Measurements from ENCODE around the gene CYS1.

Gene CYS1

DNA sequence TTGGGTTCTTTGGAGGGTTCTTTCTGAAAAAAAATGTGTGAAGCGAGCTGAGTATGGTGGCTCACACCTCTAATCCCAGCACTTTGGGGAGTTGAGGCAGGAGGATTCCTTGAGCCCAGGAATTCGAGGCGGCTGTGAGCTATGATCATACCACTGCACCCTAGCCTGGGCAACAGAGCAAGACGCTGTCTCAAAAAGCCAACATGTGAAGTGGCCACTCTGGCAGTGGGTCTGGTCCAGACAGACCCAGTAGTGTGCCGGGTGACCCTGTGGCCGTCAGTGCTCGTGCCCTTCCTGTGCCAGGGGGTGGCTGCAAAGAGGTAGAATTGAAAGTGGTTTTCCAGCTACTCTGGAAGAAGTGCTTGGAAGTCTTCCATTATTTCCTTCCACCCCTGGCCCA, 25.2 kb downstream of the CYS1 start:
- Histone ChIP-seq H2AFZ (ENCODE audit: low read depth) (no peak overlapping the region), H3K4me2 (no peak overlapping the region), H3K9ac (no peak overlapping the region), H3K36me3 (ENCODE audit: insufficient read depth) (no peaks in the 10 kb centered on the region; the same call in 1 of the 2 replicates), H3K79me2 (ENCODE audit: insufficient read depth, low read depth) (0 out of 2 replicates have a peak, but pooled peaks cover 5% of the 10 kb centered on the region), H4K20me1 (ENCODE audit: insufficient read depth) (no peaks in the 10 kb centered on the region), H3K27me3 (ENCODE audit: insufficient read depth, low read depth) (no peaks in the 10 kb centered on the region), H3K4me3 (IDR thresholded peaks at IDR 0.05; ENCODE audit: insufficient read depth, low read depth, low read length) (no peak overlapping the region), H3K27ac (no peak overlapping the region), H3K4me1 (ENCODE audit: low read depth, poor library complexity, severe bottlenecking) (no peaks in the 10 kb centered on the region)
- TF ChIP-seq, protein P1, sequence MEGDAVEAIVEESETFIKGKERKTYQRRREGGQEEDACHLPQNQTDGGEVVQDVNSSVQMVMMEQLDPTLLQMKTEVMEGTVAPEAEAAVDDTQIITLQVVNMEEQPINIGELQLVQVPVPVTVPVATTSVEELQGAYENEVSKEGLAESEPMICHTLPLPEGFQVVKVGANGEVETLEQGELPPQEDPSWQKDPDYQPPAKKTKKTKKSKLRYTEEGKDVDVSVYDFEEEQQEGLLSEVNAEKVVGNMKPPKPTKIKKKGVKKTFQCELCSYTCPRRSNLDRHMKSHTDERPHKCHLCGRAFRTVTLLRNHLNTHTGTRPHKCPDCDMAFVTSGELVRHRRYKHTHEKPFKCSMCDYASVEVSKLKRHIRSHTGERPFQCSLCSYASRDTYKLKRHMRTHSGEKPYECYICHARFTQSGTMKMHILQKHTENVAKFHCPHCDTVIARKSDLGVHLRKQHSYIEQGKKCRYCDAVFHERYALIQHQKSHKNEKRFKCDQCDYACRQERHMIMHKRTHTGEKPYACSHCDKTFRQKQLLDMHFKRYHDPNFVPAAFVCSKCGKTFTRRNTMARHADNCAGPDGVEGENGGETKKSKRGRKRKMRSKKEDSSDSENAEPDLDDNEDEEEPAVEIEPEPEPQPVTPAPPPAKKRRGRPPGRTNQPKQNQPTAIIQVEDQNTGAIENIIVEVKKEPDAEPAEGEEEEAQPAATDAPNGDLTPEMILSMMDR (conservative IDR thresholded peaks at IDR 0.05; ENCODE audit: low read depth, low read length): no peak

DNA sequence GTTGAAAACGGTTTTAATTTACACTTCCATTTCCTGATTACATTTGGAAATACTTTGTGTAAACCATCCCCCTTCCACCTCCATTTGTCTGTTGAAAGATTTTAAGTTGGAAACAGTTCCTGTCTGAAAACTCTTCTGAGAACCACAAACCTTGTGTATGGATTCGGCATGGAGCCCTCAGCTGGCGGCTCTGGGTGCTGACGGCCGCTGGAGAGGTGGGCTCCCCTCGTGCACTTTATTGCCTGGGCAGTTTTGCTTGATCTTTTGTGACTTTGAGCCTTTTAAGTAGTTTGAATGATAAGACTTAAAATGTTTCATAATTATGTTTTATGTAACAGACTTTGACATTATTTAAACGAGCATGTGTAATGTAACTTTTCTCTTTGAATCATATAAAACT, 25.8 kb downstream of the CYS1 start:
- no peak overlapping the region for H3K4me3 ChIP-seq (IDR thresholded peaks at IDR 0.05; ENCODE audit: insufficient read depth, low read depth, low read length)
- no peaks in the 10 kb centered on the region for H3K27me3 ChIP-seq (ENCODE audit: insufficient read depth, low read depth)
- H3K9ac ChIP-seq: no peak overlapping the region
- H3K79me2 ChIP-seq (ENCODE audit: insufficient read depth, low read depth): 0 out of 2 replicates have a peak, but pooled peaks cover 5% of the 10 kb centered on the region
- no peak overlapping the region for H2AFZ ChIP-seq (ENCODE audit: low read depth)
- H3K4me2 ChIP-seq: no peak overlapping the region
- H3K4me1 ChIP-seq (ENCODE audit: low read depth, poor library complexity, severe bottlenecking): no peaks in the 10 kb centered on the region
- TF ChIP-seq, protein P1 (conservative IDR thresholded peaks at IDR 0.05; ENCODE audit: low read depth, low read length): no peak
- H4K20me1 ChIP-seq (ENCODE audit: insufficient read depth): no peaks in the 10 kb centered on the region
- H3K27ac ChIP-seq: no peak overlapping the region
- no peaks in the 10 kb centered on the region; the same call in 1 of the 2 replicates for H3K36me3 ChIP-seq (ENCODE audit: insufficient read depth)

DNA sequence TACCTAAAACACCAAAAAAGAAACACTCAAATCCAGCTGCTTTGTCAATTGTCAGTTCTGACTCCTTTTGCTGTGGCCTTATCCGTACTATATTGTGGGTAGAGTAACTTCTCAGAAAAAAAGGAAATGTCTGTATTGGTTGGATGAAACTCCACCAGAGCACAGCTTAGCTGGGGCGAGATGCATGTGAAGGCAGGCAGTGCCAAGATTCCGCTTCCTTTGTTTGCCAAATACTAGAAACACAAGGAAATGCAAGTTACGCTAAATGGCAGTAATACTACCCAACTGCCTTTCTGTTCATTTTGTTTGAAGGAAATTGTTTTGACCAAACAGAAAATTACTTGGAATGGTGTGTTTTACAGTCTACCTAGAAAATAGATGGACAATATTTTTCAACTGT, 26.9 kb downstream of the CYS1 start:
- Histone ChIP-seq H3K9ac (no peak overlapping the region), H3K27ac (no peak overlapping the region), H2AFZ (ENCODE audit: low read depth) (no peak overlapping the region), H3K4me1 (ENCODE audit: low read depth, poor library complexity, severe bottlenecking) (no peaks in the 10 kb centered on the region), H3K27me3 (ENCODE audit: insufficient read depth, low read depth) (no peaks in the 10 kb centered on the region), H4K20me1 (ENCODE audit: insufficient read depth) (no peaks in the 10 kb centered on the region), H3K79me2 (ENCODE audit: insufficient read depth, low read depth) (0 out of 2 replicates have a peak, but pooled peaks cover 5% of the 10 kb centered on the region), H3K4me3 (IDR thresholded peaks at IDR 0.05; ENCODE audit: insufficient read depth, low read depth, low read length) (no peak overlapping the region), H3K36me3 (ENCODE audit: insufficient read depth) (peaks cover 2% of the 10 kb centered on the region; the same call in 1 of the 2 replicates), H3K4me2 (no peak overlapping the region)
- TF ChIP-seq, protein P1 (conservative IDR thresholded peaks at IDR 0.05; ENCODE audit: low read depth, low read length): no peak

DNA sequence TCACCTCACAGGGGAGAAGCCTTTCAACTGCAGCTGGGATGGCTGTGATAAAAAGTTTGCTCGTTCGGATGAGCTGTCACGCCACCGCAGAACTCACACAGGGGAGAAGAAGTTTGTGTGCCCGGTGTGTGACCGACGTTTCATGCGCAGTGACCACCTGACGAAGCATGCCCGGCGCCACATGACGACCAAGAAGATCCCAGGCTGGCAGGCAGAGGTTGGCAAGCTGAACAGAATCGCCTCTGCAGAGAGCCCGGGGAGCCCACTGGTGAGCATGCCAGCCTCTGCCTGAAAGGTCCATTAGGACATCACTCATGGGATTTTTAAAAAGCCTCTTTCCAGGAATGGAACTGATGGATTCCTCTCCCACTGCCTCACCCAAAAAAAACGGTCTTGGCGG, 28.0 kb downstream of the CYS1 start:
- Histone ChIP-seq H3K36me3 (ENCODE audit: insufficient read depth) (peaks cover 4% of the 10 kb centered on the region; the same call in 1 of the 2 replicates), H3K9ac (no peak overlapping the region), H3K4me3 (IDR thresholded peaks at IDR 0.05; ENCODE audit: insufficient read depth, low read depth, low read length) (no peak overlapping the region), H4K20me1 (ENCODE audit: insufficient read depth) (no peaks in the 10 kb centered on the region), H2AFZ (ENCODE audit: low read depth) (no peak overlapping the region), H3K27ac (no peak overlapping the region), H3K4me1 (ENCODE audit: low read depth, poor library complexity, severe bottlenecking) (no peaks in the 10 kb centered on the region), H3K4me2 (no peak overlapping the region), H3K79me2 (ENCODE audit: insufficient read depth, low read depth) (0 out of 2 replicates have a peak, but pooled peaks cover 5% of the 10 kb centered on the region), H3K27me3 (ENCODE audit: insufficient read depth, low read depth) (no peaks in the 10 kb centered on the region)
- TF ChIP-seq, protein P1 (conservative IDR thresholded peaks at IDR 0.05; ENCODE audit: low read depth, low read length): no peak

All from KMS-11 (cell line).